GM12864 (cell line): ENCODE measurements around the gene NRL.

Experiments
- DNase-seq: peaks from one replicate; pipeline ENCODE4 v3.0.0-alpha.2; 2011; ENCODE audit warnings: low read depth
- H3K4me3 ChIP-seq: 2 replicates; pipeline ENCODE4 v1.5.1; 2011; ENCODE audit warnings: mild to moderate bottlenecking, low read depth, low read length, control low read depth
- CTCF ChIP-seq: IDR thresholded peaks from 2 replicates; pipeline ENCODE4 v1.5.1; 2011; ENCODE audit warnings: low read depth, mild to moderate bottlenecking, moderate library complexity, low read length, control low read depth, inconsistent platforms; ENCODE audit errors: missing control alignments

Gene NRL

GRCh38 chr14:24136684-24137528, 22.2 kb upstream of the NRL start:
- peak overlapping the region; percentile 95 for H3K4me3 ChIP-seq
- TF ChIP-seq CTCF: no peak
- no peak for DNase-seq

GRCh38 chr14:24135834-24136683, 21.3 kb upstream of the NRL start, which contains the start of gene PSME1:
Gene PSME1, plus strand, starts transcription at chr14:24136194. Its CDS starts 69 bp downstream, at chr14:24136263.
- H3K4me3 ChIP-seq: peak within 1 kb of the TSS; percentile 95
- peak; percentile 55 for DNase-seq
- TF ChIP-seq CTCF: no peak

- no peak for DNase-seq
- H3K4me3 ChIP-seq: peak overlapping the region; percentile 95
- TF ChIP-seq CTCF: no peak
These were observed 20.8 kb upstream of the NRL start for GRCh38 chr14:24135584-24135833.

- H3K4me3 ChIP-seq: no peak overlapping the region
- no peak for TF ChIP-seq CTCF
- DNase-seq: no peak
These were observed 19.0 kb upstream of the NRL start for GRCh38 chr14:24133735-24134134.

- H3K4me3 ChIP-seq: no peak overlapping the region
- no peak for TF ChIP-seq CTCF
- no peak for DNase-seq
These were observed 18.2 kb upstream of the NRL start for GRCh38 chr14:24132976-24133375.

GRCh38 chr14:24132061-24132685, 17.4 kb upstream of the NRL start:
- no peak overlapping the region for H3K4me3 ChIP-seq
- no peak for DNase-seq
- no peak for TF ChIP-seq CTCF
